DOHH2 (cell line): ENCODE measurements around the gene ATP5F1B.

Source experiments
- H3F3A ChIP-seq: fragments of 200-600 bp; sonication (generic), shearing (Covaris generic); 2 replicates; pipeline ENCODE4 v1.6.0; 2016; ENCODE audit warnings: antibody characterized with exemption, mild to moderate bottlenecking; ENCODE audit not compliant: control insufficient read depth, insufficient read depth
- H3K27ac ChIP-seq: fragments of 200-600 bp; sonication (generic); 2 replicates; pipeline ENCODE4 v1.5.1; 2014; ENCODE audit warnings: low read depth, mild to moderate bottlenecking, low read length, moderate library complexity
- H3K27me3 ChIP-seq: fragments of 200-600 bp; sonication (generic); 2 replicates; pipeline ENCODE4 v1.6.1; 2014; ENCODE audit warnings: mild to moderate bottlenecking, low read length, mixed read lengths; ENCODE audit not compliant: control insufficient read depth
- H3K36me3 ChIP-seq: fragments of 200-600 bp; sonication (generic); 2 replicates; pipeline ENCODE4 v1.6.1; 2014; ENCODE audit warnings: mild to moderate bottlenecking, low read length, moderate library complexity, mixed read lengths; ENCODE audit not compliant: control insufficient read depth
- H3K4me1 ChIP-seq: fragments of 200-600 bp; sonication (generic); 2 replicates; pipeline ENCODE4 v1.6.1; 2014; ENCODE audit warnings: mild to moderate bottlenecking, low read length, mixed read lengths; ENCODE audit not compliant: control insufficient read depth
- H3K4me2 ChIP-seq: fragments of 200-600 bp; sonication (generic); 2 replicates; pipeline ENCODE4 v1.6.0; 2014; ENCODE audit warnings: mild to moderate bottlenecking, low read length, moderate library complexity
- H3K4me3 ChIP-seq: fragments of 200-600 bp; sonication (generic); 2 replicates; pipeline ENCODE4 v1.5.1; 2014; ENCODE audit warnings: mild to moderate bottlenecking, low read length, mixed read lengths
- H3K79me2 ChIP-seq: fragments of 200-600 bp; sonication (generic); 2 replicates; pipeline ENCODE4 v1.6.1; 2014; ENCODE audit warnings: mild to moderate bottlenecking, low read length, mixed read lengths; ENCODE audit not compliant: control insufficient read depth
- H3K9me2 ChIP-seq: fragments of 200-600 bp; sonication (generic); replicated peaks from 2 replicates; pipeline ENCODE4 v1.6.1; 2014; ENCODE audit warnings: mild to moderate bottlenecking, low read length, mixed read lengths; ENCODE audit not compliant: control insufficient read depth
- H3K9me3 ChIP-seq: fragments of 200-600 bp; sonication (generic); 2 replicates; pipeline ENCODE4 v1.6.1; 2014; ENCODE audit warnings: antibody characterized with exemption, low read length, mixed read lengths; ENCODE audit not compliant: control insufficient read depth, insufficient read depth
- H4K20me1 ChIP-seq: fragments of 200-600 bp; sonication (generic); 2 replicates; pipeline ENCODE4 v1.6.0; 2014; ENCODE audit warnings: low read depth, mild to moderate bottlenecking, antibody characterized with exemption, low read length, moderate library complexity; ENCODE audit not compliant: control insufficient read depth, insufficient read depth
- CTCF ChIP-seq: fragments of 200-600 bp; sonication (generic); IDR thresholded peaks from one replicate; pipeline ENCODE4 v1.5.1; 2014; ENCODE audit warnings: antibody characterized with exemption, mild to moderate bottlenecking, low read depth, low read length; ENCODE audit not compliant: poor library complexity, severe bottlenecking
- EZH2phosphoT487 ChIP-seq: fragments of 200-600 bp; sonication (generic); IDR thresholded peaks from 2 replicates; pipeline ENCODE4 v1.6.1; 2017; ENCODE audit warnings: borderline replicate concordance, mild to moderate bottlenecking, antibody characterized with exemption, low read length, moderate library complexity, mixed read lengths

ATP5F1B gene

GRCh38 chr12:56589783-56590182 is 56.0 kb downstream of the ATP5F1B start:
- no peak overlapping the region for H3K27ac ChIP-seq
- no peaks in the 10 kb centered on the region for H3K79me2 ChIP-seq
- H3K4me1 ChIP-seq = peaks cover 29% of the 10 kb centered on the region
- no peak overlapping the region for H3K4me2 ChIP-seq
- no peaks in the 10 kb centered on the region for H3K9me3 ChIP-seq
- no peaks in the 10 kb centered on the region for H4K20me1 ChIP-seq
- no peaks in the 10 kb centered on the region for H3K9me2 ChIP-seq
- TF ChIP-seq CTCF (no peak), EZH2phosphoT487 (no peak)
- H3K27me3 ChIP-seq = peaks cover 3% of the 10 kb centered on the region; the same call in 1 of the 2 replicates
- no peak overlapping the region for H3K4me3 ChIP-seq
- H3F3A ChIP-seq = no peaks in the 10 kb centered on the region; the same call in 1 of the 2 replicates
- H3K36me3 ChIP-seq = no peaks in the 10 kb centered on the region
